GM19455 (cell line): ENCODE data around the gene KCNIP3.
"Not testable (repeated sequence)": the region's sequence is repeated elsewhere in the genome, so short reads cannot be mapped to it uniquely, and the experiment has no call there.

Source experiments
- ATAC-seq: cut with Tn5 transposase; IDR thresholded peaks from one replicate; pipeline ENCODE4 v1.9.1; 2021; ENCODE audit not compliant: unreplicated experiment

KCNIP3 gene

DNA sequence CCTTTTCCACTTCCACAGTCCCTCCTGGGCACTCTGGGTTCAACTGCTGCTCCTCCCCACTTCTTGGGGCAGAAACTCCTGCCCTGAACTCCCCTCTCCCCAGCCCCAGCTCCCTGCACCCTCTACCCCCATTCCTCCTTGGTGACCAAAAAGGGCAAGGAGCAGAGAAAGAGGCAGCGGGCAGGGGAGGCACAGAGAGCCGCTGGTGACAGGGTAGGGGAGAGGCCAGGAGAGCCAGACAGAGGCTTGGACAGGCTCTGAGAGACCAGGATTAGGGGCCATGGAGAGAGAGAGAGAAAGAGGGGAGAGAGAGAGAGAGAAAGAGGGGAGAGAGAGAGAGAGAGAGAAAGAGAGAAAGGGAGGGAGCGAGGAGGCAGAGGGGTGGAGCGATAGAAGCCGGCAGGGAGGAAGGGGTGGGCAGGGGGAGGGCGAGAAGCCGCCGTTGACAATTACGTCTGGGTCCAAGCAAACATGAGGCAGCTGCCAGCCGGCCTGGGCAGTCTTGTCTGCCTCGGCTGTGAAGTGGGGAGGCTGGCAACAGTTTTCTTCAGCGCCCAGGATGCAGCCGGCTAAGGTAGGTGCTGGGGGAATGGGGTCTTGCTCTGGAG lies at the start of gene KCNIP3:
Gene KCNIP3 (plus strand): TSS at position 468 of the 608 bp plus-strand sequence. CDS start 92 bp downstream, at position 560.
- no peak for ATAC-seq

GRCh38 chr2:95258271-95258670 lies 38.9 kb upstream of the KCNIP3 start:
- ATAC-seq: no peak

GRCh38 chr2:95260028-95261023 lies 36.8 kb upstream of the KCNIP3 start:
- ATAC-seq: no peak

DNA sequence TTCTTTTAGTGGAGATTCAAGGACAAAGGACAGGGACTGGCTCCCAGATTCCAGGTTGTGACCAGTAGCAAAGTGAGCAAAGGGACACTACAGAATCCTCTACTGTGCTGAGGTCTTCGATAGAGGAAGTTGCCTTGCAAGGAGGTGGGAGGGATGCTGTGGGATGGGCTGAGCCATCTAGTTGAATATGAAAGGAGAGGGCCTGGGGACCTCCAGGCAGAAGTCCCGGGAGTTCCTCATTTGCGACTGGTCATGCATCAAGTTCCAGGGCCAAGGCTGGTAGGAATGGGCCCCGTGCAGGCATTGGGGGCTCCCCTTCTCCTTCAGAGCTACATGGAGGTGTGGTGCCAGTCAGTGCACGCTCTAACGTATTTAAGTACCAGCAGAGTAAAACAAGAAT lies 35.5 kb upstream of the KCNIP3 start:
- ATAC-seq: no peak

GRCh38 chr2:95262896-95263542 lies 34.1 kb upstream of the KCNIP3 start:
- ATAC-seq: no peak

DNA sequence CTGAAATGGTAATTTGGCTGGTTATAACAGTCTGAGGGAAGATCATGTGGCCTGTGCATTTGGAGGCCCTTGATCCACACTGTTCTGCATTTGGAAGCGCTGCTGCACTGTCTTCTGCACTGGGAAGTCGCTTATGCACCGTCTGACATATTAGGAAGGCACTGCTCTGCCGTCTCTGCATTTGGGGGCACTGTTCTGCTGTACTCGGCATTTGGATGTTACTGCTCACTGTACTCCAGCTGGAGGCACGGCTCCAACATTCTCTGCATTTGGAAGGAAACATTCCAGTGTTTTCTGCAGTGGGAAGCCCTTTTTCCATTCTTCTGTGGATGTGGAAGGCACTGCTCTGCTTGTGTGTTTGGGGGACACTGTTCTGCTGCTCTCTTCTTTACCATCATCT lies 32.5 kb upstream of the KCNIP3 start:
- ATAC-seq: no peak

GRCh38 chr2:95265182-95265581 lies 32.0 kb upstream of the KCNIP3 start:
- no peak for ATAC-seq

- no peak for ATAC-seq
These were observed 30.2 kb upstream of the KCNIP3 start for GRCh38 chr2:95266781-95267430.

GRCh38 chr2:95267458-95268210 lies 29.5 kb upstream of the KCNIP3 start:
- no peak for ATAC-seq

- ATAC-seq: no peak
These were observed 28.7 kb upstream of the KCNIP3 start for GRCh38 chr2:95268211-95269035.

- ATAC-seq: no peak
These were observed 28.0 kb upstream of the KCNIP3 start for GRCh38 chr2:95269036-95269680.

GRCh38 chr2:95269745-95270144 lies 27.4 kb upstream of the KCNIP3 start:
- not testable (repeated sequence) for ATAC-seq

- ATAC-seq: no peak
These were observed 26.5 kb upstream of the KCNIP3 start for GRCh38 chr2:95270541-95271081.

DNA sequence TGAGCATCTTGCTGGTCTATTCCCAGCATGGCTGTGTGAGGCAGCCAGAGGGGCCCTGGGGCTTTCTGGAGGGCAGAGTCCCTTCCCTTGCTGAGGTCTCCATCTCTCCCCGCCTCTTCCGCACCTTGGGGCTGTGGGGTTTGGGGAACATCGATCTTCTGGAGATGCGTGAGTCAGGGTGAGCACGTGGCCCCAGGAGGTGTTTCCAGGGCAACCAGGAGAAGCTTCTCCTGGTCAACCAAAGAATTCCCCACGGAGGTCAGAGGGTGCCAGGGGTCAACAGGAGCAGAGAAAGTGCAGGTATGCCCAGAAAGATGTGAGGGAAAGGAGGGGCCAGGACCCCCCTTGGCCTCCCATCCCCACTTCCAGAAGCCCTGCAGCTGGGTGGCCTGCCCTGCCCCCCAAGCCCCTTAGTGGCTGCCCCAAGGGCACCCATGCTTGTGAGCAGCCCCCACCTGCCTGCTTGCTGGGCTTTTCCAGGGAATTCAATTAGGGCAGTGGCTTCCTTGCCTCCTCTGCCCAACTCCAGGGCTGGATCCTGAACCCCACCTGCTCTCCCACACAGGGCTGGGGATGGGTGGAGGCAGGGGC lies 25.7 kb upstream of the KCNIP3 start:
- no peak for ATAC-seq

DNA sequence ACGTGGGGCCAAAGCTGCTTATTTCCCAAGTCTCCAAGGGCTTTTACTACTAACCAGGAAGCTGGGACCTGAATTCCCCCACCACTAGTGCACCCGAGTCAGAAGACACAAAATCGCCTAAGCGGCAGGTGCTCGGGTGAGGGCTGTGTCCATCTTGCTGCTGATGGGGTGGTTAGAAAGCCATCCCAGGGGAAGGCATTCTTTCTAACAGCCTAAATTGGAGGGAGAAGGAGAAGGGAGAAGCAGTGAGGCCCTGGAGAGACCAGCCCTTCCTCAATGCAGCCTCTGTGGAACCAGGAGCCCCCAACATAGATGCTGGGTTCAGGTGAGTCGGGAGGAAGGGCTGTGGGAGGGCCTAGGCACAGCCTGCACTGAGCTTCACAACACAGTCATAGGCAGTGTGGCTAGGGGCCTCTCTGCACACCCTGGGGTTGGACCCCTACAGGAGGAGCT lies 24.8 kb upstream of the KCNIP3 start:
- ATAC-seq: no peak

DNA sequence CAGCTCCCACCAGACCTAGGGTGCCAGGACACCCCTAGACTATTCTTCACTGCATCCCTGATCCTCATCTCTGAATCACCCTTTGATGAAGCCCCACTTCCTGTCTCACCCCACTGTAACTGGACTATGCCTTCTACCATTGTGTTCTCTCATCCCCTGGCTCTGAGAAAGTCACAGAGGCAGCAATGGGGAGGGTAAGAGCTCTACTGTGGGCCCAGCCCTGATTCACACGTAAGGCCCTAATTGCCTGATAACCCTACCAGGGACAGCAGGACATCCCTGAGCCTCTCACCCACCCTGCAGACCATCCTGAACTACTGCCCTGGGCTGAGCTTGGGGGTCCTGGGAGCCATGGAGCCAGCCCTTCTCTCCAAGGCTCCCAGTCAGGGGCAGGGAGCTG lies 24.4 kb upstream of the KCNIP3 start:
- no peak for ATAC-seq

- ATAC-seq: no peak
These were observed 23.4 kb upstream of the KCNIP3 start for GRCh38 chr2:95273566-95274290.
